Kidney glomerular epithelial cell (primary cell): Measurements from ENCODE around the gene CARD18.
"Not testable (repeated sequence)": the region's sequence is repeated elsewhere in the genome, so short reads cannot be mapped to it uniquely, and the experiment has no call there.

Experiments used
- DNase-seq: peaks from one replicate; lab custom pipeline; 2025; lab: John Stamatoyannopoulos, UW

The CARD18 gene

DNA sequence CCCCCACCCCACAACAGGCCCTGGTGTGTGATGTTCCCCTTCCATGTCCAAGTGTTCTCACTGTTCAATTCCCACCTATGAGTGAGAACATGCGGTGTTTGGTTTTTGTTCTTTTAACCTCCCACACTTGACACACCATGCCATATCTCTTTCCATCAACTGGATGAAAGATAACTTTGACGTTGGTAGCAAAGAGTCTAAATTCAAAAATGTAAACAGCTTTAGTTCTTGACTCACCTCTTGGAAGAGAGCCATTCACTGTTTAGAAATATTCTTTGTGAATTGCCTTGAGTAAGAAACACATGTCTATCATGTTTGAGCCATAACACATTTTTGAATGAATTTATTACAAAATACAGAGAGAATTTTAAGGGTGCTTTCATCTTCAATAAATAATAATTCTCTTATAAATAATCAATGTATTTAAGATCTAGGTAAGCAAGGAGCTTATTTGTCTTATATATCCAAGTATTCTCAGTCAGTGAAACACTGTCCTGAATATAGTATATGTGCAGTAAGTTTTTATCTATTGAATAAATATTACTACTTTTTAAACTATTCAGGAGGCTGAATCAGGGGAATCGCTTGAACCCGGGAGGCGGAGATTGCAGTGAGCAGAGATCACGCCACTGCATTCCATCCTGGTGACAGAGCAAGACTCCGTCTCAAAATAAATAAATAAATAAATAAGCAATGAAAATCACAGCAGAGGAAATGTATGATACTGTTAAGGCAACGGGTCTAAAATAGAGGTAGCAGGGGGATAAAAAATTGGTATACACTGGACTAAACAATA lies 6.7 kb downstream of the CARD18 start:
- DNase-seq: no peak

DNA sequence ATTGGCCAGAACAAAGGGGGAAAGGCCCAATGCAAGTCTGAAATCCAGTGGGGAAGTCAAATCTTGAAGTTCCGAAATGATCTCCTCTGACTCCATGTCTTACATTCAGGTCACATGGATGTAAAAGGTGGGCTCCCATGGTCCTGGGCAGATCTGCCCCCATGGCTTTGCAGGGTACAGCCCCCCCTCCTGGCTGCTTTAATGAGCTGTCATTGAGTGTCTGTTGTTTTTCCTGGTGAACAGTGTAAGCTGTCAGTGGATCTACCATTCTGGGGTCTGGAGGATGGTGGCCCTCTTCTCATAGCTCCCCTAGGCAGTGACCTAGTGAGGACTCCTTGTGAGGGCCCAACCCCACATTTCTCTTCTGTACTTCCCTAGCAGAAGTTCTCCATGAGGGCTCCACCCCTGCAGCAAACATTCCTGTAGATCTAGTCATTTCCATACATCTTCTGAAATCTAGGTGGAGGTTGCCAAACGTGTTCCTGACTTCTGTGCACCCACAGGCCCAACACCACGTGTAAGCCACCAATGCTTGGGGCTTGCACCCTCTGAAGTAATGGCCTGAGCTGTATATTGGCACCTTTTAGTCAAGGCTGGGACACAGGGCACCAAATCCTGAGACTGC lies 9.3 kb downstream of the CARD18 start:
- no peak for DNase-seq

DNA sequence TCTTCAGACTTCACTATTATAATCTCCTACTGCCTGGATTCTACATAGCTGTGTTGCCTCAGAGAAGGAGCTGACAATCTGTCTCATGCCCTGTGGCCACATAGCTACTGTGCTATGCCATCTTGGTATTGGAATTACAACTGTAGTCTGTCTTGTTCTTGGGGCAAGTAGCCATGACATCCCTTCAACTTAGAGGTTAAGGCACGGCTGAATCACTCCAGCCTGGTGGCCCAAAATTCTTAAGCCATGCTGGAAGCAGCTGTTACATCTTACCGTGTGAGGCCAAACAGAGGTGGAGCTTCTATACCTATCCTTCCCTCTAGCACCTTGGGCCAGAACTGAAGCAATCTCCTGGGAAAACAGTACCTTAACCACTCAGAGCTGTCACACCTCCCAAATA lies 14.8 kb downstream of the CARD18 start:
- DNase-seq: no peak

DNA sequence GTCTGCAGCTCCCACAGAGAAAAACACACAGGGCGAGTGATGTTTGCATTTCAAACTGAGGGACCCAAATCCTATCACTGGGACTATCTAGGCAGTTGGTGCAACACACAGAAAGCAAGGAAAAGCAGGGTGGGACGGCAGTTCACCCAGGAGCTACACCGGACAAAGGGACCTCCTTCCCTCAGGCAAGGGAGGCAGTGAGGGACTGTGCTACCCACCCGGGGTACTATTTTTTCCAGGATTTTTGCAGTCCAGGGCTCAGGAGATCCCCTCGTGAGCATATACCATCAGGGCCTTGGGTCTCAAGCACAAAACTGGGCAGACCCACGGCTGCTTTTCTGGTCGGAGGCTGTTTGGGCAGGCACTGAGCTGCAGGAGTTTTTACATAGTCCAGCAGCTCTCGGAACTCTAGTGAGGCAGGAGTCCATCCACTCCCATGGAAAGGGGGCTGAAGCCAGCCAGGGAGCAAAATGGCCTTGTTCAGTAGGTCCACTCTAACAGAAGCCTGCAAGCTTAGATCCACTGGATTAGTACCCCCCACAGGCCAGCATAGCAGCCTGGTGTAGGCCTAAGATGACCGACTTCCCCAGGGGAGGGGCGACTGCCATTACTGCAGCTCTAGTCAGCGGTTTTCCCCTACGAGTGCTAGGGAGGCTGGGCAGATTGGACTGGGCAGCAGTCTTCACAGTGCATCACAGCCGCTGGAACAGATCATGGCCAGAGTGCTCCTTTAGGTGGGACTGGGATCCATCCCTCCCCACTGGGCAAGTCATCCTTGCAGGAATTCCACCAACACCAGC lies 28.2 kb downstream of the CARD18 start:
- no peak for DNase-seq

DNA sequence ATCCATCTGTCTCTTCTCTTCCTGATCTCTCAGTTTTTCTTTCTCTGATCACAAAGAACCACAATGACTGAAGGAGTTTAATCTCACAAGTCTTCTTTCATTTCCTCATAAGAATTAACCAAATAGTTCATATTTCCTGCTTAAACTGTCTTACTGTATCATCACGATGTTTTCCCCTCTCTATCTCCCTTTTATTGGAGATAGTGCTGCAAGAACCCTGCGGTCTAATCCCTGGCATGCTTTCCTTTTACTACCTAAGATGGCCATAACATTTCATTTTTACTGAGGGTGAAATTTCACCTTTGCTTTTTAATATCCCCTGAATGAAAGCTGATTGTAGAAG lies 28.9 kb downstream of the CARD18 start:
- no peak for DNase-seq

DNA sequence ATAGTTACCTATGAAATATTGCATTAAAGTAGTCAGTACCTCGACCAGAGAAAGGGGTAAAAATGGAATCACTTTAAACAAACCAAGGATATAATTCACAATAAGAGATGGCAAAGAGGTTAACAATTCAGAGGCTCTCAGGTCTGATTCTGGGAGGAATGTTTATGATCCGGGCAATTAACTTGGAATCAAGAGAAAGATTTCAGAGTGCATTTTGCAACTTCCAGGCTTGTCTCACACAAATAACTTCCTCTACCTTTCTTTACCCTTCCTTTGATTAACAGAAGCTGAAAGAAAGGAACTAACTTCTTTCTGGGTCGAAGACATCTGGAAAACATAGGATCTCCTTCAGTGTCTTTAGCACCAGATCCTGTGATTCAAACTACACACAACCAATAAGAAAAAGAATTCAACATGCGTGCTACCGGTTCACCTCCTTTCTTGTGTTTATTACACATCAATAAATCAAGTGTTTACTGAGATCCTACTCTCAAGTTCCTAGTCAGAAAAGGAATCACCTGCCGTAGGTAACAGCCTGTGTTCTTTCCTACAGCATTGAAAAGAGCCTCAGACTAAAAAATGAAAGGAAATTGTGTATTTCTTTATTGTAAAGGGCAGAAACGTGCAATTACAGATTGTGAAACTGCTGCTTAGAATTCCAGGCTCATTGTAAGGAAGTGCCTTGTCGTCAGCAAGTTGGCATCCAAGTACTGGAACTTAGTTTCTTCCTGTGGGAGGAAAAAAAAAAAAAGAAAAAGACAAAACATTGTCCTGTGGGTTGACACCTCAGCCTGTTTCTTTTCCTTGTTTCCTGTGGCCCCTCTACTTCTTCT lies 29.5 kb downstream of the CARD18 start:
- peak; percentile 39 for DNase-seq

DNA sequence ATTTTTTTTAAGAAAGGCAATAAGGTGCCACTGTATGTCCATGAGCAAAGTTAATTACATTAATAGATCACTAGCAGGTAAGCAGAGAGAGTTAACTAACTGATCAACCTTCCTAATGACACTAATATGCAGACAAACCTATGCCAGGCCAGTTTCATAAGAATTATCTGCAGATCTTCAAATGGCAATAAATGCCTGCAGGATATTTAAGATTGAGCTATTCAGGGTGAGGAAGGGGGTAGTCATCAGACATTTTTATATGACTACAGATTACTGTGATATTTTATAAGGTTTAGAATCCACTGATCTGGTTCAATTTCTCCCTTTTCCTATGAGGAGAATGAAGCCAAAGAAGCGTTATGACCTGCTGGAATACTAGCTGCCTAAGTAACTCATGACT lies 30.2 kb downstream of the CARD18 start:
- DNase-seq: no peak

DNA sequence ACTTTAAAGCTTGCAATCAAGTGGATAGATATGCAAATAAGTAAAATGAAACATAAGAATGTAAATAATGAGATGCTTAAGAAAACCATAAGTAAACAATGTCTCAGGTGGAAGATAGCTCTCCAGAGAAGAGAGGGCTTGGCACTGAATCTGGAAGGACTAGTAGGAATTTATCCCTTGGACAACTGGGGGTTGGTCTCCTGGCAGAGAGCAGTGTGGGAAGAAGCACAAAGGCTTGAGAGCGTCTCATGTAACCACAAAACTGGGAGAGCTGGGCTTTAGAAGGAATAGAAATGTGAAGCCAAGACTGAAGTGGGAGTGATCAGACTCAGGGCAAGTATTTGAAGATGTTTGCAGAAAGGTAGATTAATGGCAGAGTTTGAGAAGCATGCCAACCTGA lies 31.3 kb downstream of the CARD18 start:
- no peak for DNase-seq

DNA sequence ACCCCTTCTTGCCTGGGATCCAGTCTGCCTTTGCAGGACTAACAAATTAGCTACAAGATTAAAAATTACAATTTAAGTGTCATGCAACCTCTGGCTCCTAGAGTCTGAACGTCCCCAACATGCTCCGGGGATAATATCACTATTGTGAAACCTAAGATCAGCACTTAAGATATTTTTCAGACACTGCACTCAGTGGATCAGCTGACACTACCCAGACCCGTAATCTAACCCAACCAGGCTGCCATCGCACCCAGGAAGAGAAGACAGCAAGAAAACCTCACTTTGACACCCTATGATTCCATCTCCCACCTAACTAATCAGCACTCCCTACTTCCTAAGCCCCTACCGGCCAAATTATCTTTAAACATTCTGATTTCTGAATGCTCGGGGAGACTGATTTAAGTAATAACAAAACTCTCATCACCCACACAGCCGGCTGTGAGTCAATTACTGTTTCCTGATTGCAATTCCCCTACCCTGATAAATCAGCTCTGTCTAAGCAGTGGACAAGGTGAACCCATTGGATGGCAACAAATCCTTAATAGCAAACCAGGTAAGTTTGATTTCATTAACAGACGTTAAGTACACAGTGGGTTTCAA lies 32.2 kb downstream of the CARD18 start:
- DNase-seq: not testable (repeated sequence)

DNA sequence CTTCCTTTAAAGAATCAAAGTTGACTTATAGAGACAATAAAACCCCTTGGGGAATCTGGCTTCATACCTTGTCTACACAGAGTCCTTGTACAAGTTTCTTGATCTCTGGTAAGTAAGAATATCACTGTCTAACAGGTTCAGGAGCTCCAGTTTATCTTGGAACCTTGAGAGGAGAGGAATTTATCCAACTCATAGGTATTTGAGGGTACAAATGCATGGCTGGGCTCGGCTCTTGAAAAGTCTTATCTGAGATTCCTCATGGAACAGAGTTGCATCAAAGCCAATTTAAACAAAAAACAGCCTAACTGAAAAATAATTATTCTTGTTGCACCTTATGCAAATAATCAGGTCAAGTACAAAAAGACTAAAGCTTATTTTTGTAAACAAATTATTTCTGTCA lies 33.4 kb downstream of the CARD18 start:
- DNase-seq: no peak

DNA sequence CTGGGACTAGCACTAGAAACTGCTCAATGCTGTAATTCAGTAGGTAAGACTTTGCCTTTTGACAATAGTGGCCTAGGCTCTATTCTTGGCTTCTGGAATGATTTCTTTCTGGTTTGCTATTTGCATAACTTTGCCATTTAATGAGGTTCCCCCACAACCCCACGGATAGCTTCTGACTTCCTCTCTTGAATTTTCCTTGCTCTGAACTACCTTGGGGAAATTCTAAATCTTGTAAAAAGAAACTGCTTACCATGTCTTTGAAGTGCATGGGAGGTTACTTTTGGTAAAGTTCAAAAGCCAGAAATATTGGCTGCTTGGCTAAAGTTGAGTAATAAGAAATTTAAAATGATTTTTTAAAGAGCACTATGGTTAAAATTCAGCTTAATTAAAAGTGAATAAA lies 35.3 kb downstream of the CARD18 start:
- no peak for DNase-seq

DNA sequence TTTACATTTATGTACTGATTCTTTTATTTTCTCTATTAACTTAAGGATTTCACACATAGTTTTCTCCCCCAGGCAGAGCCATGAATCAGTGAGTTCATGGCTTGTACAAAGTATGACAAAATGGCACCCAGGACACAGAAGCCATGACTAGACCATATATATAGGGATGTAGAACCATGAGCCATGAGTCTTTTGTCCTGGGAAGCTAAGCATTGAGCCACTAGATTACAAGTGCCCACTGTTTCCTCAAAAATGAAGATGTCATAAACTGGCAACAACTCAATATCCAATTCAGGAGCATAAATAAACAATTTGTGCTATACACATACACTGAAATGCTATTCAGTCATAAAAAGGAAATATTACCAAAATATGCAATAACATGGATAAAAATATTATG lies 36.2 kb downstream of the CARD18 start:
- no peak for DNase-seq

DNA sequence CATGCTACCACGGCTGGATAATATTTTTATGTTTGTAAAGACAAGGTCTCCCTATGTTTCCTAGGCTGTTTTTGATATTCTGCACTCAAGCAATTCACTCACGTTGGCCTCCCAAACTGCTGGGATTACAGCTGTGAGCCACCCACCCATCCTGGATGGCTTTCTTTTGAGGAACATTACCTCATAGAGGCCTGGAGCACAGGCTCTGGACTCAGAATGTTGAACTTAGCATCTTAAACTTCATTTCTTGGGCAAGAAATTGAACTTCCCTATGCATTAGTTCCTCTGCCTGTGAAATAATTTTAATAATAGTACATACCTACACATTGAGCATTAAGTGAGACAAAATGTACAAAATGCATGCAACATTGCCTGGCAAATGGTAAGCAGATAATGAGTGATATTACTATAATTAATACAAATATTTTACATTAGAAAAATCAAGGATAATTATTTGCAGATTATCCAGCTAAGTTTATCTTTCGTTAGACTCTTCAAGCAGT lies 37.4 kb downstream of the CARD18 start:
- DNase-seq: not testable (repeated sequence)

DNA sequence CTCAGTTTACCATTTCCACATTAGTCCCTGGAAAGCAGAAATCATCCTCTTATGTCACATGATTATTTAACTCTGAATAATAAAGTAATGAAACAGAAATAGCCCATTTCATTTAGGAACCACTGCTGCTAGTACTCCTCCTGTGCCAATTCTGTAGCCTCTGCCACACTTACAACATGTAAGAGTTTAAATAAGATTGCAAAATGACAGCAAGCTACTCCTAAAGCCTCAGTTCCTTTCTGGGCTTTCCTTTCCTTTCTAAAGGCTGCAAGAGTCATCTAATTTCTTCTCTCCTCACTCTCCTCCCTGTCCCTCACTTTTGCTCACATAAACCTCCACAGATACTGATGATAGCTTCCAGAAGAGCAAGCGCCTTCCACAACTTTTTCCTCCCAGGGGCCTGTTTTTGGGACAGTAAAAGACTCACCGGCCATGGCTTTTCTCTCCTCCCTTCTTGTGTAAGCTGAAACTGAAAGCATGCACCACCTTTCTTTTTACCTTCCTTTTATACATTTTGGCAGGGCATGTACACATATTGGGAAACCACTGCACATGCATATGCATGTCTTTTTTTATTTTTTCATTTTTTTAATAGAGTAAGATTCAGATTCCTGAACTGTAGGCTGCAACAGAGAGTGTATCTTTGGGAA lies 38.5 kb downstream of the CARD18 start:
- DNase-seq: no peak

DNA sequence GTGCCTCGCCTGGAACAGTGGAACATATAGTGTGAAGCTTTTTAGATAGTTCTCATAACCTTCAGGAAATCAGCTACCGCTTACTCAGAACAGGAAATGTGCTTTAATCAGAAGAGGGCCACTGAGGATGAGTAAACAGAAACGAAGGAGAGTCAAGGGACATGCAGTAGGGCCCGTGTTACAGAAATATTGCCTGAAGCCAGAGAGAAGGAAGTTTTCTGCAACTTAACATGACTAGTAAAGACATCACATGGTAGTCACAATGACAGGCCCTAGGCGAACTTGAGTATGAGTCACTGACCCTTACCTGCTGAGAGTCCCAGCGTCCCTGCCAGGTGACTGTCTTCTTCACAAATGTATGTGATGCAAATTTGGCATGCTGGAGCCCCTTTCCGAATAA lies 39.4 kb downstream of the CARD18 start:
- no peak for DNase-seq

DNA sequence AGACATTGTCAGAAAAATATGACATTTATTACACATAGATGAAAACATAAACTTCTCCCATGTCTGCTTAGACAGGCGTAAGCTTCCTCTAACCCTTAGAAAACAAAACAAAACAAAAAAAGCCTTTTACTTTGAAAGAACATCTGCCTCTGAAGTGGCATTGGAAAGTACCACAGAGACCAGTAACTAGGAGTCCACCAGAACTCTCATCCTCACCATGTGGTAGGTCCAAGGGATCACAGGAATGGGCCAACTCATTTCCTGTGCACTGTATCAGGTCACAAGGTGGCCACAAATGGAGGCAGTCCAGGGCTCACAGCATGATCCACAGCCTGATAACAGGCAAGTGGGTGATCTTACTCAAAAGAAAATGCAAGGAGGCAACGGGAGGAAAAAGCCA lies 40.0 kb downstream of the CARD18 start:
- not testable (repeated sequence) for DNase-seq

DNA sequence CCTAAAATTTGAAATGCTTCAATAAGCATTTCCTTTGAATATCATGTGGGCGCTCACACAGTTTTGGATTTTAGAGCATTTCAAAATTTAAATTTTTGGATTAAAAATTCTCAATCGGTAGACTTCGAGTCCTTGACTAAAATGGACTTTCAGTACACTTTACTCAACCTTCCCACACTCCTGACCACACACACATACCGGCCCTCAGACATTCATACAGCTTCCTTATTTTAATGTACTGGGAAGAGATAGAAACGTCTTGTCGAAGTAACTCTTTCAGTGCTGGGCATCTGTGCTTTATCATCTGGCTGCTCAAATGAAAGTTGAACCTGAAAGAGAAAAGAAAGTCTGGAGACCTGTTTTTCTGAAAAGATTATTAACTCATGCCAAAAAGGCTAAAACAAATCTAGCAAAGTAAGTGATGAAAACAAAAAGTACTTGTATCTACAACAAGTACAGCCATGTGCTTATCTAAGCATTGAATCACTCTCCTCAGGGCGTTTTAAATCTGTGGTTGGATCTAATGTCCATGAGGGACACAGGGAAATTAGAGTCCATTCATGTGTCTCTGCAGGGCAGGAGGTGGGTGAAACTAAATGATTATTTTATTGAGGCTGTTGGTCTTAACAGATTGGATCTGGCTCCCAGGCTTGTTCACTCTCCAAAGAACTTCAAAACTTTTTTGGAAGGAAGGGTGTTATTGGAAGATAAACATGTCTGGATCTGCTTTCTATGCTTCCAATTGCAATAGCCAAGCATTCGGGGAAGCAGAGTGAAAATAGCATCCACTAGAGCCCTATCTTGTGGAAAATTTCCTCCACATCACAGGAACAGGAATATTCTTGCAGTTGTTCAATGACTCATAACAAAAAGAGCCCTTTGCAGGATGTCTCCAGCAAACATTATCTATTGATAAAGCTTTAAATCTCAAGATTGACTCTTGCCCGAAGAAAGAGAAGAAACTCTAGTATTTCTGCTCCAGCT lies 47.0 kb downstream of the CARD18 start:
- DNase-seq: no peak
